Peyer's patch (tissue), 4 donors: ENCODE measurements around the gene DNASE1L3. TPM values are rescaled to one million over a fixed set of nuclear protein-coding genes. Genes with fewer than 3 reads are reported as not detected.

Experiments
- DNase-seq, 3 donors: peaks; one replicate each; pipeline ENCODE4 v3.0.0-alpha.2; 2017 to 2019
- H3K27ac ChIP-seq, 4 donors: fragments of 200-600 bp; sonication (generic); one replicate each; pipeline ENCODE4 v1.5.1; 2016 to 2019
- H3K27me3 ChIP-seq, 2 donors: fragments of 200-600 bp; sonication (generic); one replicate each; pipeline ENCODE4 v1.5.1; 2019
- H3K36me3 ChIP-seq, 3 donors: fragments of 200-600 bp; sonication (generic); one replicate each; pipeline ENCODE4 v1.5.1; 2016 to 2019
- H3K4me1 ChIP-seq, 4 donors: fragments of 200-600 bp; sonication (generic); one replicate each; pipeline ENCODE4 v1.5.1; 2016 to 2019
- H3K4me3 ChIP-seq, 4 donors: fragments of 200-600 bp; sonication (generic); 1 replicate in 3 of 4; 2 replicates in 1 of 4; pipeline ENCODE4 v1.5.1; 2016 to 2019; ENCODE audit warnings: mild to moderate bottlenecking in 1 of 4
- H3K9me3 ChIP-seq, 4 donors: fragments of 200-600 bp; sonication (generic); one replicate each; pipeline ENCODE4 v1.5.1; 2016 to 2019; ENCODE audit warnings: mild to moderate bottlenecking in 1 of 4
- CTCF ChIP-seq, 6 experiments: fragments of 450-650 bp in 4 of 6; fragments of 200-600 bp in 2 of 6; sonication (generic) in 1 of 6; IDR thresholded peaks; one replicate each; pipeline ENCODE4 v1.5.1; 2017 to 2019; ENCODE audit warnings: antibody characterized with exemption in 6 of 6, mild to moderate bottlenecking in 3 of 6, moderate library complexity in 1 of 6
- POLR2A ChIP-seq, 2 donors: fragments of 450-650 bp; IDR thresholded peaks; one replicate each; pipeline ENCODE4 v1.5.1; 2017; ENCODE audit warnings: antibody characterized with exemption in 2 of 2, mild to moderate bottlenecking in 2 of 2, moderate library complexity in 2 of 2
- total RNA-seq, 4 donors: library from RNA; depleted of rRNA; stranded (reverse); fragments of >200 nt; gene quantifications; one replicate each; pipeline ENCODE4 v1.1.0, GENCODE V29; 2016

The DNASE1L3 gene
- total RNA-seq, 4 donors from 2014 or later: 1.9 to 47.0 (median 3.9) TPM

GRCh38 chr3:58175187-58175436 lies 35.7 kb downstream of the DNASE1L3 start:
- no peak overlapping the region for H3K4me3 ChIP-seq
- DNase-seq: no peak
- TF ChIP-seq POLR2A (IDR thresholded peaks at IDR 0.05) (no peak), CTCF (IDR thresholded peaks at IDR 0.05) (no peak)

GRCh38 chr3:58173669-58174398 lies 36.9 kb downstream of the DNASE1L3 start:
- peak; percentile 42 to 67 (median 66) for DNase-seq
- Histone ChIP-seq H3K27ac (peak overlapping the region in 3 of 4 donors; percentile 61 to 84 (median 81)), H3K36me3 (peaks cover 0 to 27% (median 0%) of the 10 kb centered on the region in 3 donors), H3K4me3 (no peak overlapping the region), H3K27me3 (no peaks in the 10 kb centered on the region), H3K9me3 (no peaks in the 10 kb centered on the region), H3K4me1 (peaks cover 0 to 62% (median 2%) of the 10 kb centered on the region in 4 donors)
- TF ChIP-seq CTCF (IDR thresholded peaks at IDR 0.05) (peak in 4 of 6 experiments; percentile 16 to 47 (median 38)), POLR2A (IDR thresholded peaks at IDR 0.05) (no peak)

More at GRCh38 chr3:58175187-58175436, 35.7 kb downstream of the DNASE1L3 start:
- Histone ChIP-seq H3K4me1 (peaks cover 0 to 62% (median 2%) of the 10 kb centered on the region in 4 donors), H3K9me3 (no peaks in the 10 kb centered on the region), H3K36me3 (peaks cover 0 to 14% (median 0%) of the 10 kb centered on the region in 3 donors), H3K27me3 (no peaks in the 10 kb centered on the region), H3K27ac (peak overlapping the region in 3 of 4 donors; percentile 61 to 84 (median 81))

- TF ChIP-seq POLR2A (IDR thresholded peaks at IDR 0.05) (no peak), CTCF (IDR thresholded peaks at IDR 0.05) (no peak)
- H3K27ac ChIP-seq: peak overlapping the region in 2 of 4 donors; percentile 81 to 84
Observed at GRCh38 chr3:58173029-58173668, 37.6 kb downstream of the DNASE1L3 start.

GRCh38 chr3:58171126-58171525 lies 39.6 kb downstream of the DNASE1L3 start:
- no peaks in the 10 kb centered on the region for H3K9me3 ChIP-seq
- TF ChIP-seq POLR2A (IDR thresholded peaks at IDR 0.05) (no peak), CTCF (IDR thresholded peaks at IDR 0.05) (no peak)
- no peaks in the 10 kb centered on the region for H3K27me3 ChIP-seq
- peaks cover 0 to 35% (median 0%) of the 10 kb centered on the region in 4 donors for H3K4me1 ChIP-seq
- no peak overlapping the region for H3K27ac ChIP-seq
- peaks cover 0 to 53% (median 0%) of the 10 kb centered on the region in 3 donors for H3K36me3 ChIP-seq
- no peak overlapping the region for H3K4me3 ChIP-seq
- DNase-seq: no peak

More at GRCh38 chr3:58173029-58173668, 37.6 kb downstream of the DNASE1L3 start:
- Histone ChIP-seq H3K36me3 (peaks cover 0 to 34% (median 0%) of the 10 kb centered on the region in 3 donors), H3K27me3 (no peaks in the 10 kb centered on the region), H3K4me1 (peaks cover 0 to 56% (median 2%) of the 10 kb centered on the region in 4 donors), H3K4me3 (no peak overlapping the region), H3K9me3 (no peaks in the 10 kb centered on the region)
- no peak for DNase-seq

GRCh38 chr3:58170376-58170775 lies 40.4 kb downstream of the DNASE1L3 start:
- peaks cover 0 to 30% (median 0%) of the 10 kb centered on the region in 4 donors for H3K4me1 ChIP-seq
- peak in 1 of 3 donors; percentile 30 for DNase-seq
- TF ChIP-seq POLR2A (IDR thresholded peaks at IDR 0.05): no peak
- no peak for TF ChIP-seq CTCF (IDR thresholded peaks at IDR 0.05)
- no peak overlapping the region for H3K4me3 ChIP-seq
- H3K27ac ChIP-seq: no peak overlapping the region
- peaks cover 0 to 61% (median 0%) of the 10 kb centered on the region in 3 donors for H3K36me3 ChIP-seq
- H3K9me3 ChIP-seq: no peaks in the 10 kb centered on the region
- no peaks in the 10 kb centered on the region for H3K27me3 ChIP-seq
